Thoracic aorta (tissue), 2 donors: ENCODE measurements around the gene TIMM17B. TPM values are rescaled to one million over a fixed set of nuclear protein-coding genes. Genes with fewer than 3 reads are reported as not detected.

Experiments
- ATAC-seq: fragments of 150-250 bp; one replicate; pipeline ENCODE4 v1.8.0; 2017; ENCODE audit warnings: low read depth; ENCODE audit not compliant: insufficient number of reproducible peaks, low FRiP score
- DNase-seq: peaks from one replicate; pipeline ENCODE4 v3.0.0-alpha.2; 2020; ENCODE audit warnings: low spot score
- H3K27ac ChIP-seq, 2 donors: fragments of 200-600 bp; sonication (generic); 1 replicate in 1 of 2; 2 replicates in 1 of 2; pipeline ENCODE4 v1.5.1; 2016; ENCODE audit warnings: mild to moderate bottlenecking in 2 of 2, moderate library complexity in 2 of 2
- H3K27me3 ChIP-seq: fragments of 200-600 bp; sonication (generic); replicated peaks from 2 replicates; pipeline ENCODE4 v1.6.0; 2016; ENCODE audit warnings: mild to moderate bottlenecking; ENCODE audit not compliant: insufficient read depth
- H3K36me3 ChIP-seq: fragments of 200-600 bp; sonication (generic); one replicate; pipeline ENCODE4 v1.5.1; 2016
- H3K4me1 ChIP-seq, 2 donors: fragments of 200-600 bp; sonication (generic); 1 replicate in 1 of 2; 2 replicates in 1 of 2; pipeline versions ENCODE4 v1.5.1 to v1.6.0; 2016; ENCODE audit warnings: low read depth in 2 of 2, mild to moderate bottlenecking in 1 of 2; ENCODE audit not compliant: control insufficient read depth in 1 of 2
- H3K4me3 ChIP-seq: fragments of 200-600 bp; sonication (generic); 2 replicates; pipeline ENCODE4 v1.5.1; 2016; ENCODE audit warnings: mild to moderate bottlenecking
- H3K9me3 ChIP-seq: fragments of 200-600 bp; sonication (generic); 2 replicates; pipeline ENCODE4 v1.5.1; 2016
- CTCF ChIP-seq: fragments of 200-600 bp; sonication (generic); IDR thresholded peaks from one replicate; pipeline ENCODE4 v1.5.1; 2019; ENCODE audit warnings: antibody characterized with exemption
- total RNA-seq, 2 donors: library from RNA; depleted of rRNA; stranded (reverse); fragments of >200 nt; gene quantifications; one replicate each; pipeline versions ENCODE4 v1.1.0 to v1.2.3, GENCODE V29; 2016

TIMM17B gene
- total RNA-seq, 2 donors from 2014 or later = 30.0 to 52.0 TPM

- TF ChIP-seq CTCF = no peak
- no peak for ATAC-seq
- no peak overlapping the region for H3K4me3 ChIP-seq
- no peak for DNase-seq
- no peaks in the 10 kb centered on the region for H3K9me3 ChIP-seq
- no peaks in the 10 kb centered on the region for H3K36me3 ChIP-seq
- H3K4me1 ChIP-seq = peaks cover 0 to 5% of the 10 kb centered on the region in 2 donors
- H3K27ac ChIP-seq = no peak overlapping the region
- no peaks in the 10 kb centered on the region for H3K27me3 ChIP-seq
Observed at GRCh38 chrX:48913605-48914366, 16.2 kb upstream of the TIMM17B start.

- ATAC-seq (no peak), DNase-seq (no peak)
- H3K9me3 ChIP-seq = no peaks in the 10 kb centered on the region
- no peaks in the 10 kb centered on the region for H3K36me3 ChIP-seq
- peak within 1 kb of the TSS; percentile 84 for H3K4me3 ChIP-seq
- no peaks in the 10 kb centered on the region for H3K27me3 ChIP-seq
- TF ChIP-seq CTCF = no peak
- no peaks in the 10 kb centered on the region for H3K4me1 ChIP-seq
- peak within 1 kb of the TSS; percentile 61 to 77 for H3K27ac ChIP-seq
Observed at GRCh38 chrX:48911412-48912182, 14.0 kb upstream of the TIMM17B start, which contains the start of gene SLC35A2. SLC35A2 (minus strand) TSS chrX:48911646; CDS start chrX:48911636, 10 bp downstream.

- no peak for TF ChIP-seq CTCF
- no peak for ATAC-seq
- no peaks in the 10 kb centered on the region for H3K27me3 ChIP-seq
- no peak for DNase-seq
- peak overlapping the region in 1 of 2 donors; percentile 77 for H3K27ac ChIP-seq
- H3K36me3 ChIP-seq = no peaks in the 10 kb centered on the region
- H3K9me3 ChIP-seq = no peaks in the 10 kb centered on the region
- no peaks in the 10 kb centered on the region for H3K4me1 ChIP-seq
- peak overlapping the region; percentile 84 for H3K4me3 ChIP-seq
Observed at GRCh38 chrX:48910926-48911411, 13.4 kb upstream of the TIMM17B start.

- no peaks in the 10 kb centered on the region for H3K36me3 ChIP-seq
- H3K4me3 ChIP-seq = no peak overlapping the region
- no peaks in the 10 kb centered on the region for H3K4me1 ChIP-seq
- TF ChIP-seq CTCF = no peak
- no peaks in the 10 kb centered on the region for H3K9me3 ChIP-seq
- ATAC-seq = no peak
- H3K27me3 ChIP-seq = no peaks in the 10 kb centered on the region
- no peak for DNase-seq
- H3K27ac ChIP-seq = no peak overlapping the region
Observed at GRCh38 chrX:48909703-48910294, 12.2 kb upstream of the TIMM17B start.

GRCh38 chrX:48908600-48908999 is 11.0 kb upstream of the TIMM17B start:
- Histone ChIP-seq H3K27me3 (no peaks in the 10 kb centered on the region), H3K36me3 (no peaks in the 10 kb centered on the region), H3K9me3 (no peaks in the 10 kb centered on the region), H3K27ac (no peak overlapping the region), H3K4me1 (no peaks in the 10 kb centered on the region), H3K4me3 (no peak overlapping the region)
- TF ChIP-seq CTCF = no peak
- no peak for DNase-seq
- ATAC-seq = no peak
